ENCODE data around the gene LNP1.

GRCh38 chr3:100407164-100407563 is 5.8 kb downstream of the LNP1 start:
- TF ChIP-seq ZBTB7A (IDR thresholded peaks at IDR 0.05; ENCODE audit: borderline replicate concordance, control insufficient read depth, low read depth, low read length) (no peak), BRCA1 (IDR thresholded peaks at IDR 0.05) (no peak), BRCA1 (CRISPR knock-in tag; IDR thresholded peaks at IDR 0.05) (no peak), EZH2 (IDR thresholded peaks at IDR 0.05; ENCODE audit: borderline replicate concordance, low read depth, low read length) (no peak), MEF2D (tag; conservative IDR thresholded peaks at IDR 0.05; ENCODE audit: low read depth) (no peak), ZNF639 (CRISPR knock-in tag; conservative IDR thresholded peaks at IDR 0.05 in 1 of 2, IDR thresholded peaks at IDR 0.05 in 1 of 2) (no peak), POLR2AphosphoS5 (IDR thresholded peaks at IDR 0.05; ENCODE audit: control insufficient read depth, insufficient read depth, low read depth, low read length) (no peak), POLR3G (IDR thresholded peaks at IDR 0.05; ENCODE audit: extremely low read depth, insufficient read length, insufficient replicate concordance) (no peak), ZBTB1 (CRISPR knock-in tag; IDR thresholded peaks at IDR 0.05; ENCODE audit: borderline replicate concordance, low read depth) (no peak)

Data from K562 (cell line).